ENCODE measurements around the gene METTL25B.
A peak's percentile ranks its signal among the peaks of the same experiment; 100 is the strongest.

The METTL25B gene

GRCh38 chr1:156689953-156690674, 38.2 kb upstream of the METTL25B start:
- H3K4me3 ChIP-seq (ENCODE audit: low read depth, low read length) = peak overlapping the region; percentile 34; the same call in 1 of the 2 replicates
- no peak for DNase-seq (ENCODE audit: low read depth)
- no peak for TF ChIP-seq CTCF (IDR thresholded peaks at IDR 0.05; ENCODE audit: control insufficient read depth, extremely low read depth, insufficient read depth)

GRCh38 chr1:156690675-156691036, 37.6 kb upstream of the METTL25B start:
- H3K4me3 ChIP-seq (ENCODE audit: low read depth, low read length) = no peak overlapping the region
- no peak for DNase-seq (ENCODE audit: low read depth)
- TF ChIP-seq CTCF (IDR thresholded peaks at IDR 0.05; ENCODE audit: control insufficient read depth, extremely low read depth, insufficient read depth) = no peak

- no peak for DNase-seq (ENCODE audit: low read depth)
- TF ChIP-seq CTCF (IDR thresholded peaks at IDR 0.05; ENCODE audit: control insufficient read depth, extremely low read depth, insufficient read depth) = no peak
- H3K4me3 ChIP-seq (ENCODE audit: low read depth, low read length) = no peak overlapping the region
Measured at GRCh38 chr1:156691191-156691590, 37.1 kb upstream of the METTL25B start.

- H3K4me3 ChIP-seq (ENCODE audit: low read depth, low read length) = peak overlapping the region; percentile 16; the same call in 1 of the 2 replicates
- no peak for DNase-seq (ENCODE audit: low read depth)
Measured at GRCh38 chr1:156691665-156692440, 36.4 kb upstream of the METTL25B start.

GRCh38 chr1:156692441-156692924, 35.8 kb upstream of the METTL25B start:
- no peak for TF ChIP-seq CTCF (IDR thresholded peaks at IDR 0.05; ENCODE audit: control insufficient read depth, extremely low read depth, insufficient read depth)
- peak overlapping the region; percentile 16; the same call in 1 of the 2 replicates for H3K4me3 ChIP-seq (ENCODE audit: low read depth, low read length)
- DNase-seq (ENCODE audit: low read depth) = peak; percentile 57

More at GRCh38 chr1:156691665-156692440, 36.4 kb upstream of the METTL25B start:
- TF ChIP-seq CTCF (IDR thresholded peaks at IDR 0.05; ENCODE audit: control insufficient read depth, extremely low read depth, insufficient read depth) = no peak

- no peak for DNase-seq (ENCODE audit: low read depth)
- no peak overlapping the region for H3K4me3 ChIP-seq (ENCODE audit: low read depth, low read length)
- TF ChIP-seq CTCF (IDR thresholded peaks at IDR 0.05; ENCODE audit: control insufficient read depth, extremely low read depth, insufficient read depth) = no peak
Measured at GRCh38 chr1:156692925-156693847, 35.1 kb upstream of the METTL25B start.
